ENCODE data around the gene NPY1R.

Gene NPY1R

GRCh38 chr4:163332526-163333406, at the start of gene NPY1R:
TSS of gene NPY1R (minus strand) at chr4:163332596. CDS start at chr4:163326554, 6,042 bp downstream.
- Histone ChIP-seq H3K27ac (ENCODE audit: low read length) (no peak within 1 kb of the TSS), H2AFZ (ENCODE audit: low read depth, low read length) (peak within 1 kb of the TSS; percentile 97), H3K4me1 (ENCODE audit: low read length) (peaks cover 10% of the 10 kb centered on the region), H3K9me3 (ENCODE audit: insufficient read depth, low read length) (no peaks in the 10 kb centered on the region), H3K9ac (ENCODE audit: low read length) (peak within 1 kb of the TSS; percentile 56), H3K79me2 (ENCODE audit: low read length) (no peaks in the 10 kb centered on the region), H3K4me3 (ENCODE audit: low read length) (peak within 1 kb of the TSS; percentile 74), H3K4me2 (ENCODE audit: low read length) (peak within 1 kb of the TSS; percentile 75), H4K20me1 (ENCODE audit: insufficient read depth, low read length) (no peaks in the 10 kb centered on the region), H3K27me3 (ENCODE audit: low read depth, low read length) (no peaks in the 10 kb centered on the region), H3K36me3 (replicated peaks; ENCODE audit: low read depth, low read length) (no peaks in the 10 kb centered on the region)
- TF ChIP-seq EZH2phosphoT487 (IDR thresholded peaks at IDR 0.05; ENCODE audit: low read depth): no peak
- TF ChIP-seq, protein P1, sequence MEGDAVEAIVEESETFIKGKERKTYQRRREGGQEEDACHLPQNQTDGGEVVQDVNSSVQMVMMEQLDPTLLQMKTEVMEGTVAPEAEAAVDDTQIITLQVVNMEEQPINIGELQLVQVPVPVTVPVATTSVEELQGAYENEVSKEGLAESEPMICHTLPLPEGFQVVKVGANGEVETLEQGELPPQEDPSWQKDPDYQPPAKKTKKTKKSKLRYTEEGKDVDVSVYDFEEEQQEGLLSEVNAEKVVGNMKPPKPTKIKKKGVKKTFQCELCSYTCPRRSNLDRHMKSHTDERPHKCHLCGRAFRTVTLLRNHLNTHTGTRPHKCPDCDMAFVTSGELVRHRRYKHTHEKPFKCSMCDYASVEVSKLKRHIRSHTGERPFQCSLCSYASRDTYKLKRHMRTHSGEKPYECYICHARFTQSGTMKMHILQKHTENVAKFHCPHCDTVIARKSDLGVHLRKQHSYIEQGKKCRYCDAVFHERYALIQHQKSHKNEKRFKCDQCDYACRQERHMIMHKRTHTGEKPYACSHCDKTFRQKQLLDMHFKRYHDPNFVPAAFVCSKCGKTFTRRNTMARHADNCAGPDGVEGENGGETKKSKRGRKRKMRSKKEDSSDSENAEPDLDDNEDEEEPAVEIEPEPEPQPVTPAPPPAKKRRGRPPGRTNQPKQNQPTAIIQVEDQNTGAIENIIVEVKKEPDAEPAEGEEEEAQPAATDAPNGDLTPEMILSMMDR (IDR thresholded peaks at IDR 0.05; ENCODE audit: low read depth, low read length): peak; percentile 97

GRCh38 chr4:163380703-163381102, 48.3 kb upstream of the NPY1R start:
- Histone ChIP-seq H3K27ac (ENCODE audit: low read length) (no peak overlapping the region), H2AFZ (ENCODE audit: low read depth, low read length) (0 out of 2 replicates have a peak overlapping the region, but pooled peaks have one; percentile 6), H3K27me3 (ENCODE audit: low read depth, low read length) (no peaks in the 10 kb centered on the region), H3K4me2 (ENCODE audit: low read length) (no peak overlapping the region), H3K4me1 (ENCODE audit: low read length) (no peaks in the 10 kb centered on the region), H3K9ac (ENCODE audit: low read length) (no peak overlapping the region), H3K79me2 (ENCODE audit: low read length) (no peaks in the 10 kb centered on the region), H3K36me3 (replicated peaks; ENCODE audit: low read depth, low read length) (no peaks in the 10 kb centered on the region), H4K20me1 (ENCODE audit: insufficient read depth, low read length) (no peaks in the 10 kb centered on the region), H3K9me3 (ENCODE audit: insufficient read depth, low read length) (no peaks in the 10 kb centered on the region), H3K4me3 (ENCODE audit: low read length) (no peak overlapping the region)
- TF ChIP-seq, protein P1 (IDR thresholded peaks at IDR 0.05; ENCODE audit: low read depth, low read length): no peak
- no peak for TF ChIP-seq EZH2phosphoT487 (IDR thresholded peaks at IDR 0.05; ENCODE audit: low read depth)

DNA sequence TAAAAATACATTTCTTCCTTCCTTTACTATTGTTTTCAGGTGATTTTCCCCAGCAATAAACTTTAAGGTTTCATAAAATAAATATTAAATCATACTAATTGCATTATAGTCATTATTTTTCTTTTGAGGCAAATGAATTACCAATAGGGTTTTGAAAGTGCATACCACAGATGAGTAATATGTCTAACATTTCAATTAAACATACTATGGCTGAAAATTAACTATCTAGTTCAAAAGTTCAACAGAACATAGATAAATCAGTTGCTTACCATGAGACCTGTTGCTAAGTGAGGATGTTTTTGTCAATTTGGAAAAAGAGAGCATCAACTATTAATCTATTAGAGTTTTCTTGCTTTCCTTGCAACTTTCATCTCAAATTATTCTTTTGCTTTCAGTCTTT, 46.3 kb upstream of the NPY1R start:
- H3K27me3 ChIP-seq (ENCODE audit: low read depth, low read length): no peaks in the 10 kb centered on the region
- H3K36me3 ChIP-seq (replicated peaks; ENCODE audit: low read depth, low read length): no peaks in the 10 kb centered on the region
- H3K4me2 ChIP-seq (ENCODE audit: low read length): no peak overlapping the region
- no peaks in the 10 kb centered on the region for H3K9me3 ChIP-seq (ENCODE audit: insufficient read depth, low read length)
- H3K27ac ChIP-seq (ENCODE audit: low read length): no peak overlapping the region
- H4K20me1 ChIP-seq (ENCODE audit: insufficient read depth, low read length): no peaks in the 10 kb centered on the region
- H3K79me2 ChIP-seq (ENCODE audit: low read length): no peaks in the 10 kb centered on the region
- no peaks in the 10 kb centered on the region for H3K4me1 ChIP-seq (ENCODE audit: low read length)
- TF ChIP-seq, protein P1 (IDR thresholded peaks at IDR 0.05; ENCODE audit: low read depth, low read length): no peak
- no peak for TF ChIP-seq EZH2phosphoT487 (IDR thresholded peaks at IDR 0.05; ENCODE audit: low read depth)
- H3K9ac ChIP-seq (ENCODE audit: low read length): no peak overlapping the region
- H3K4me3 ChIP-seq (ENCODE audit: low read length): no peak overlapping the region
- H2AFZ ChIP-seq (ENCODE audit: low read depth, low read length): no peak overlapping the region

GRCh38 chr4:163372029-163372428, 39.6 kb upstream of the NPY1R start:
- no peaks in the 10 kb centered on the region for H3K4me1 ChIP-seq (ENCODE audit: low read length)
- no peak overlapping the region for H3K4me2 ChIP-seq (ENCODE audit: low read length)
- no peaks in the 10 kb centered on the region for H4K20me1 ChIP-seq (ENCODE audit: insufficient read depth, low read length)
- TF ChIP-seq, protein P1 (IDR thresholded peaks at IDR 0.05; ENCODE audit: low read depth, low read length): no peak
- TF ChIP-seq EZH2phosphoT487 (IDR thresholded peaks at IDR 0.05; ENCODE audit: low read depth): no peak
- no peak overlapping the region for H3K27ac ChIP-seq (ENCODE audit: low read length)
- no peak overlapping the region for H3K9ac ChIP-seq (ENCODE audit: low read length)
- H3K27me3 ChIP-seq (ENCODE audit: low read depth, low read length): no peaks in the 10 kb centered on the region
- H3K4me3 ChIP-seq (ENCODE audit: low read length): no peak overlapping the region
- H3K9me3 ChIP-seq (ENCODE audit: insufficient read depth, low read length): no peaks in the 10 kb centered on the region
- H2AFZ ChIP-seq (ENCODE audit: low read depth, low read length): no peak overlapping the region
- H3K79me2 ChIP-seq (ENCODE audit: low read length): no peaks in the 10 kb centered on the region
- no peaks in the 10 kb centered on the region for H3K36me3 ChIP-seq (replicated peaks; ENCODE audit: low read depth, low read length)

Measured in OCI-LY3 (cell line).